ENCODE results near the gene KRTAP10-6.
"Not testable (repeated sequence)": the region's sequence is repeated elsewhere in the genome, so short reads cannot be mapped to it uniquely, and the experiment has no call there.

The KRTAP10-6 gene, protein sequence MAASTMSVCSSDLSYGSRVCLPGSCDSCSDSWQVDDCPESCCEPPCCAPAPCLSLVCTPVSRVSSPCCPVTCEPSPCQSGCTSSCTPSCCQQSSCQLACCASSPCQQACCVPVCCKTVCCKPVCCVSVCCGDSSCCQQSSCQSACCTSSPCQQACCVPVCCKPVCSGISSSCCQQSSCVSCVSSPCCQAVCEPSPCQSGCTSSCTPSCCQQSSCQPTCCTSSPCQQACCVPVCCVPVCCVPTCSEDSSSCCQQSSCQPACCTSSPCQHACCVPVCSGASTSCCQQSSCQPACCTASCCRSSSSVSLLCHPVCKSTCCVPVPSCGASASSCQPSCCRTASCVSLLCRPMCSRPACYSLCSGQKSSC

GRCh38 chr21:44592446-44593311 lies at the start of gene KRTAP10-6:
Gene KRTAP10-6, minus strand, starts transcription at chr21:44592505. Its CDS starts 21 bp downstream, at chr21:44592484.
- no peak for DNase-seq (ENCODE audit: low read depth)
- TF ChIP-seq, protein P1, sequence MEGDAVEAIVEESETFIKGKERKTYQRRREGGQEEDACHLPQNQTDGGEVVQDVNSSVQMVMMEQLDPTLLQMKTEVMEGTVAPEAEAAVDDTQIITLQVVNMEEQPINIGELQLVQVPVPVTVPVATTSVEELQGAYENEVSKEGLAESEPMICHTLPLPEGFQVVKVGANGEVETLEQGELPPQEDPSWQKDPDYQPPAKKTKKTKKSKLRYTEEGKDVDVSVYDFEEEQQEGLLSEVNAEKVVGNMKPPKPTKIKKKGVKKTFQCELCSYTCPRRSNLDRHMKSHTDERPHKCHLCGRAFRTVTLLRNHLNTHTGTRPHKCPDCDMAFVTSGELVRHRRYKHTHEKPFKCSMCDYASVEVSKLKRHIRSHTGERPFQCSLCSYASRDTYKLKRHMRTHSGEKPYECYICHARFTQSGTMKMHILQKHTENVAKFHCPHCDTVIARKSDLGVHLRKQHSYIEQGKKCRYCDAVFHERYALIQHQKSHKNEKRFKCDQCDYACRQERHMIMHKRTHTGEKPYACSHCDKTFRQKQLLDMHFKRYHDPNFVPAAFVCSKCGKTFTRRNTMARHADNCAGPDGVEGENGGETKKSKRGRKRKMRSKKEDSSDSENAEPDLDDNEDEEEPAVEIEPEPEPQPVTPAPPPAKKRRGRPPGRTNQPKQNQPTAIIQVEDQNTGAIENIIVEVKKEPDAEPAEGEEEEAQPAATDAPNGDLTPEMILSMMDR (IDR thresholded peaks at IDR 0.05; ENCODE audit: control insufficient read depth, insufficient read depth, low read depth, low read length, missing control alignments): no peak

GRCh38 chr21:44640761-44641160 lies 48.5 kb upstream of the KRTAP10-6 start:
- H3K4me3 ChIP-seq (ENCODE audit: control insufficient read depth, low read depth, low read length): no peak overlapping the region
- TF ChIP-seq, protein P1 (IDR thresholded peaks at IDR 0.05; ENCODE audit: control insufficient read depth, insufficient read depth, low read depth, low read length, missing control alignments): no peak
- DNase-seq (ENCODE audit: low read depth): no peak

More at GRCh38 chr21:44592446-44593311, at the start of gene KRTAP10-6:
- H3K4me3 ChIP-seq (ENCODE audit: control insufficient read depth, low read depth, low read length): no peak within 1 kb of the TSS

GRCh38 chr21:44639331-44639655 lies 47.0 kb upstream of the KRTAP10-6 start:
- no peak overlapping the region for H3K4me3 ChIP-seq (ENCODE audit: control insufficient read depth, low read depth, low read length)

GRCh38 chr21:44638506-44639330 lies 46.4 kb upstream of the KRTAP10-6 start:
- H3K4me3 ChIP-seq (ENCODE audit: control insufficient read depth, low read depth, low read length); DNase-seq (ENCODE audit: low read depth): not testable (repeated sequence)

More at GRCh38 chr21:44639331-44639655, 47.0 kb upstream of the KRTAP10-6 start:
- TF ChIP-seq, protein P1 (IDR thresholded peaks at IDR 0.05; ENCODE audit: control insufficient read depth, insufficient read depth, low read depth, low read length, missing control alignments): no peak
- no peak for DNase-seq (ENCODE audit: low read depth)

DNA sequence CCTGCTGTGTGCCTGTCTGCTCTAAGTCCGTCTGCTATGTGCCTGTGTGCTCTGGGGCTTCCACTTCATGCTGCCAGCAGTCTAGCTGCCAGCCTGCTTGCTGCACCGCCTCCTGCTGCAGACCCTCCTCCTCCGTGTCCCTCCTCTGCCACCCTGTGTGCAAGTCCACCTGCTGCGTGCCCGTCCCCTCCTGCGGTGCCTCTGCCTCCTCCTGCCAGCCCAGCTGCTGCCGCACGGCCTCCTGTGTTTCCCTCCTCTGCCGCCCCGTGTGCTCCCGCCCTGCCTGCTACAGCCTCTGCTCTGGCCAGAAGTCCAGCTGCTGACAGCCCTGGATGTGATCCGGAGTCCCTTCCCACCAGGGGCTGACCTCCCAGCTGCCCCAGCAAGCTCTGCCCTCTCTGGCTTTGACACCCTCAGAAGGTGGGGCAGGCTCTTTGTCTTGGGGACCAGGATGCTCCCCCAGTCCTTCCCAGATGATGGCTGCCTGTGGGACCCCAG lies 45.6 kb upstream of the KRTAP10-6 start:
- not testable (repeated sequence) for DNase-seq (ENCODE audit: low read depth)

DNA sequence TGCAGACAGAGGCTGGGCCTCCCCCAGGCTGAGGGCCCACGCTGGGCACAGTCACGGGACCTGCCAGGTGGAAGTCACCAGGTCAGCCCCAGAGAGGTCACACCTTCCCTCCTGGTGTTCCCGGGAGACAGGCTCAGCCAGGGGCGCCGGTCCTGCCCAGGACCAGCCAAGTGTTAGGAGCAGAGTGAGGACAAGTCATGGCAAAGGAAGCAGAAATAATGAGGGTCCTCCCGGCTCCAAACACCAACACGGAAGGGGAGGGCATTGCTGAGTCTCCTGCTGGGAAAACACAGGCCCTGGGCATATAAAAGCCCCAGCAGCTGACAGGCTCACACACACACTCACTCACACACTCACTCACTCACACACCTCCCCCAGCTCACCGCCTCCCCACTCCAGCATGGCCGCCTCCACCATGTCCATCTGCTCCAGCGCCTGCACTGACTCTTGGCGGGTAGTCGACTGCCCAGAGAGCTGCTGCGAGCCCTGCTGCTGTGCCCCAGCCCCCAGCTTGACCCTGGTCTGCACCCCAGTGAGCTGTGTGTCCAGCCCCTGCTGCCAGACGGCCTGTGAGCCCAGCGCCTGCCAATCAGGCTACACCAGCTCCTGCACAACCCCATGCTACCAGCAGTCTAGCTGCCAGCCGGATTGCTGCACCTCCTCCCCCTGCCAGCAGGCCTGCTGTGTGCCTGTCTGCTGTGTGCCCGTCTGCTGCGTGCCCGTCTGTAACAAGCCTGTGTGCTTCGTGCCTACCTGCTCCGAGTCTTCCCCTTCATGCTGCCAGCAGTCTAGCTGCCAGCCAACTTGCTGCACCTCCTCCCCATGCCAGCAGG lies 44.9 kb upstream of the KRTAP10-6 start, which contains the start of gene KRTAP10-10:
KRTAP10-10 (plus strand) TSS at position 339 of the 833 bp plus-strand sequence; CDS start at position 401, 62 bp downstream.
- H3K4me3 ChIP-seq (ENCODE audit: control insufficient read depth, low read depth, low read length): no peak within 1 kb of the TSS
- TF ChIP-seq, protein P1 (IDR thresholded peaks at IDR 0.05; ENCODE audit: control insufficient read depth, insufficient read depth, low read depth, low read length, missing control alignments): no peak
- DNase-seq (ENCODE audit: low read depth): no peak

More for the DNA sequence above, 45.6 kb upstream of the KRTAP10-6 start:
- not testable (repeated sequence) for H3K4me3 ChIP-seq (ENCODE audit: control insufficient read depth, low read depth, low read length)

Measured in AG09309 (cell line).